Tibial nerve (tissue), 3 donors: Measurements from ENCODE around the gene OR4D11.

Experiments
- POLR2A ChIP-seq, 2 donors: fragments of 450-650 bp; IDR thresholded peaks; one replicate each; pipeline ENCODE4 v1.6.1; 2017; ENCODE audit warnings: antibody characterized with exemption in 2 of 2, mild to moderate bottlenecking in 2 of 2, moderate library complexity in 2 of 2
- TF ChIP-seq, protein P1 (sequence below), 5 experiments: fragments of 200-600 bp in 3 of 5; fragments of 450-650 bp in 2 of 5; sonication (generic) in 3 of 5; IDR thresholded peaks; one replicate each; pipeline ENCODE4 v1.5.1; 2016 to 2019; ENCODE audit warnings: antibody characterized with exemption in 5 of 5, mild to moderate bottlenecking in 3 of 5, moderate library complexity in 2 of 5

GRCh38 chr11:59551659-59552521 is 48.5 kb downstream of the OR4D11 start:
- TF ChIP-seq POLR2A (IDR thresholded peaks at IDR 0.05): no peak
- TF ChIP-seq, protein P1, sequence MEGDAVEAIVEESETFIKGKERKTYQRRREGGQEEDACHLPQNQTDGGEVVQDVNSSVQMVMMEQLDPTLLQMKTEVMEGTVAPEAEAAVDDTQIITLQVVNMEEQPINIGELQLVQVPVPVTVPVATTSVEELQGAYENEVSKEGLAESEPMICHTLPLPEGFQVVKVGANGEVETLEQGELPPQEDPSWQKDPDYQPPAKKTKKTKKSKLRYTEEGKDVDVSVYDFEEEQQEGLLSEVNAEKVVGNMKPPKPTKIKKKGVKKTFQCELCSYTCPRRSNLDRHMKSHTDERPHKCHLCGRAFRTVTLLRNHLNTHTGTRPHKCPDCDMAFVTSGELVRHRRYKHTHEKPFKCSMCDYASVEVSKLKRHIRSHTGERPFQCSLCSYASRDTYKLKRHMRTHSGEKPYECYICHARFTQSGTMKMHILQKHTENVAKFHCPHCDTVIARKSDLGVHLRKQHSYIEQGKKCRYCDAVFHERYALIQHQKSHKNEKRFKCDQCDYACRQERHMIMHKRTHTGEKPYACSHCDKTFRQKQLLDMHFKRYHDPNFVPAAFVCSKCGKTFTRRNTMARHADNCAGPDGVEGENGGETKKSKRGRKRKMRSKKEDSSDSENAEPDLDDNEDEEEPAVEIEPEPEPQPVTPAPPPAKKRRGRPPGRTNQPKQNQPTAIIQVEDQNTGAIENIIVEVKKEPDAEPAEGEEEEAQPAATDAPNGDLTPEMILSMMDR (IDR thresholded peaks at IDR 0.05): no peak
